Mucosa of gallbladder (tissue), 1 donor: ENCODE data around the gene UBE2I. TPM values are rescaled to one million over a fixed set of nuclear protein-coding genes. Genes with fewer than 3 reads are reported as not detected.
A peak's percentile ranks its signal among the peaks of the same experiment; 100 is the strongest.

ENCODE experiments used
- DNase-seq: peaks from one replicate; pipeline ENCODE4 v3.0.0-alpha.2; 2020; ENCODE audit warnings: low spot score
- total RNA-seq: library from RNA; stranded (reverse); gene quantifications from one replicate; pipeline ENCODE4 v1.2.1, GENCODE V29; 2021
- donor health status: DM: no; HTN: no; CAD: no.

The UBE2I gene
- total RNA-seq, 1 donor from 2014 or later: 100 TPM

- DNase-seq: peak; percentile 96
These were observed 33.3 kb downstream of the UBE2I start for GRCh38 chr16:1342526-1343427.

GRCh38 chr16:1343428-1344242 lies 34.2 kb downstream of the UBE2I start:
- no peak for DNase-seq

- DNase-seq: no peak
These were observed 35.1 kb downstream of the UBE2I start for GRCh38 chr16:1344499-1344898.

GRCh38 chr16:1345087-1345486 lies 35.7 kb downstream of the UBE2I start:
- no peak for DNase-seq

GRCh38 chr16:1345651-1346421 lies 36.4 kb downstream of the UBE2I start:
- no peak for DNase-seq

GRCh38 chr16:1346422-1347285 lies 37.2 kb downstream of the UBE2I start:
- no peak for DNase-seq

GRCh38 chr16:1347286-1347855 lies 37.9 kb downstream of the UBE2I start:
- no peak for DNase-seq

GRCh38 chr16:1347962-1348361 lies 38.5 kb downstream of the UBE2I start:
- DNase-seq: no peak

GRCh38 chr16:1348441-1348840 lies 39.0 kb downstream of the UBE2I start:
- DNase-seq: no peak

- no peak for DNase-seq
These were observed 39.5 kb downstream of the UBE2I start for GRCh38 chr16:1348926-1349325.

- DNase-seq: no peak
These were observed 39.9 kb downstream of the UBE2I start for GRCh38 chr16:1349351-1349750.

- DNase-seq: no peak
These were observed 40.5 kb downstream of the UBE2I start for GRCh38 chr16:1349951-1350350.

GRCh38 chr16:1350691-1351090 lies 41.3 kb downstream of the UBE2I start:
- DNase-seq: no peak

- no peak for DNase-seq
These were observed 41.8 kb downstream of the UBE2I start for GRCh38 chr16:1351215-1351581.

GRCh38 chr16:1351582-1352362 lies 42.3 kb downstream of the UBE2I start, which contains the start of the genes GNPTG and TSR3:
TSS of gene GNPTG (plus strand) at chr16:1351931. CDS start at chr16:1351966, 35 bp downstream.
TSS of gene TSR3 (minus strand) at chr16:1351878. CDS start at chr16:1351804, 74 bp downstream.
- peak; percentile 84 for DNase-seq

GRCh38 chr16:1354815-1355540 lies 45.5 kb downstream of the UBE2I start:
- DNase-seq: no peak

- DNase-seq: no peak
These were observed 46.2 kb downstream of the UBE2I start for GRCh38 chr16:1355591-1355990.

- no peak for DNase-seq
These were observed 46.8 kb downstream of the UBE2I start for GRCh38 chr16:1356061-1356900.
